ENCODE data around the gene CKAP5.
"Not testable (repeated sequence)": the region's sequence is repeated elsewhere in the genome, so short reads cannot be mapped to it uniquely, and the experiment has no call there.

Gene CKAP5

GRCh38 chr11:46726206-46726862 is 119.7 kb downstream of the CKAP5 start:
- DNase-seq (ENCODE audit: low spot score): no peak

DNA sequence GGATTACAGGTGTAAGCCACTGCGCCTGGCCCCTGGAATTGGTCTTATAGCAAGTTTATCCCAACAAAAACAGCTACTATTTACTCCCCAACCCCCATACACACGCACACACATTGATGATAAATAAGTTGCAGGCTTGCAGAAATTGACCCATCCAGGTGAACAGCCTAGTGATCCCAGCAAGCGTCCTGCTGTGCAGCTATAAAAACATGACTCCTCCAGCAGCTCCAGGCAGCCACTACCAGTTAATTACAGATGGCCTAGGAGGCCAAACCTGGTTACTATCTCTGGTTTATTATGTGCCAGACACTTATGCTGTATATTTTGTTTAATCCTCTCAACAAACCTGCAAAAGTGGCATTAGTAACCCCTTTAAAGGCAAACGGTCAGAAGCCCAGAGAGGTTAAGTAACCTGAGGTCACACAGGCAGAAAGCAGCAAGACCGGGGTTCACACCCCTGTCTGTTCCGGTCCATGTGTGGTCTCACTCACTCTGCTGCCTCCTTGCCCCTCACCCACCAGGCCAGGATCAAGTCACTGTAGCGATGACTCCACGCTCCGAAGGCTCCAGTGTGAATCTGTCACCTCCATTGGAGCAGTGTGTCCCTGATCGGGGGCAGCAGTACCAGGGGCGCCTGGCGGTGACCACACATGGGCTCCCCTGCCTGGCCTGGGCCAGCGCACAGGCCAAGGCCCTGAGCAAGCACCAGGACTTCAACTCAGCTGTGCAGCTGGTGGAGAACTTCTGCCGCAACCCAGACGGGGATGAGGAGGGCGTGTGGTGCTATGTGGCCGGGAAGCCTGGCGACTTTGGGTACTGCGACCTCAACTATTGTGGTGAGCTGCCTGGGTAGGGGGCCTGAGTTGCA is 120.5 kb downstream of the CKAP5 start:
- no peak for DNase-seq (ENCODE audit: low spot score)

DNA sequence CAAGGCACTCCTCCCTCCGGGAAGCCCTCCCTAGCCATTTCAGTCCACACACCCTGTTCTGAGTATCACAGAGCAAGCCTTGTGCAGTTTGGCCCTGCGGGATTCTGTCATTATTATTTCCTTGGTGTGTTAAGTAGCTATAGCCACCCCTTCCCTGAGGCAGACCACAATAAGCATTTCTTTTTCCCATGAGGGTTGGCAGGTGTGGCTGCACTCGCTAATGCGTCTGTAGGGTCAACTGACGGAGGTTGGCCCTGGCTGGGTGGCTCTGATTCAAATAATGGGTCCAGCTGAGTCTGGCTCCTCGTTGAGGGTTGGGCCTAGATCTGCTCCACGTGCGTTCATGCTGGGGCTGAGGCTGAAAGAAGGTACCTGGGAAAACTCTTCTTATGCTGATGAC is 122.0 kb downstream of the CKAP5 start:
- DNase-seq (ENCODE audit: low spot score): no peak

DNA sequence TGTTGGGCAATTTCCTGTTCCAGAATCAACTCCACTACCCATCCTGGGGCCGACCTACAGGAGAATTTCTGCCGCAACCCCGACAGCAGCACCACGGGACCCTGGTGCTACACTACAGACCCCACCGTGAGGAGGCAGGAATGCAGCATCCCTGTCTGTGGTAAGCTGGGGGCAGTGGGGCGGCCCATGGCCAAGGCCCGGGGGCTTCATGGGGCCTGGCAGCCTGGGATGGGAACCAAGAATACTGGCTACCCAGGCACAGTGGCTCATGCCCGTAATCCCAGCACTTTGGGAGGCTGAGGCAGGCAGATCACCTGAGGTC is 122.8 kb downstream of the CKAP5 start:
- no peak for DNase-seq (ENCODE audit: low spot score)

- no peak for DNase-seq (ENCODE audit: low spot score)
These were observed 123.3 kb downstream of the CKAP5 start for GRCh38 chr11:46722566-46723358.

DNA sequence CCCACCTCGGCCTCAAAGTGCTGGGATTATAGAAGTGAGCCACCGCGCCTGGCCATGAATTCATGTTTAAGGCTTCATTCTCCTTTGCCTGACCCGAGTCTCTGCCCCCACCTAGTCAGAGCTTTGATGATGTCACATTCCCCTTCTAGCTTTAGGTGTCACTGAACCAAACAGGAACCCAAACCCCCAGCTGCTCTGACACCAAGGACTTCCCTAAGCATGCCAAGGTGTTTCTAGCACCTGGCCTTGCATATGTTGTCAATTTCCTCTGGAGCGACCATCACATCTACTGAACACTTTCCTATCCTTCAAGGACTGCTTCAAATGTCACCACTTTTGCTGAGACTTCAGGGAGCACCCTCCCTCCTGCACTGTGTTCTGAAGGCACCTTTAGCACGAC is 124.8 kb downstream of the CKAP5 start:
- no peak for DNase-seq (ENCODE audit: low spot score)

DNA sequence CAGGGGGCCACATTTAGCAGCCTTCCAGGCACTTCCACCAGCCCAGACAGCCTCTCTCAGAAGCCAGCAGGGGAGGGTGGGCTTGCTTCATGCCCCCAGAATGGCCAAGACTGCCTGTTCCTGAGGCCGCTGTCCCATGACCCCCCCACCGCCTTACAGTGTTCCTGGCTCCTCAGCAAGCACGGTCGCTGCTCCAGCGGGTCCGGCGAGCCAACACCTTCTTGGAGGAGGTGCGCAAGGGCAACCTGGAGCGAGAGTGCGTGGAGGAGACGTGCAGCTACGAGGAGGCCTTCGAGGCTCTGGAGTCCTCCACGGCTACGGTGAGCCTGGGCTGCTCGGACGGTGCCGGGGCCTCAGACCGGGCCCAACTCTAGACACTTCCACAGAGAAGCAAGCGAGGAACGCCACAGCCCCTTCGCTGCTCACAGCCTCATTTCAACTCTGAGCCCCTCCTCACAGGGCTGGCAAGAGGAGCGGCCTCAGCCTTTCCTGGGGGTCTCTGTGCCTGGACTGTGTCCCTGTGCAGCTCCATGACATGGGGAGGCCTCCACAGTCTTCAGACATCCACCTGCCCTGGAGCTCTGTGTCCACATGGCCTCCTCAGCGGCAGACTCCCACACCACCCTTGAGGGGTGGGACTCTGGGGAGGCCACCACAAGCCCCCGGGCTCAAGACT is 126.4 kb downstream of the CKAP5 start:
- DNase-seq (ENCODE audit: low spot score): no peak

- no peak for DNase-seq (ENCODE audit: low spot score)
These were observed 127.0 kb downstream of the CKAP5 start, which contains the start of gene F2 for GRCh38 chr11:46719048-46719542. Gene F2 (plus strand): TSS chr11:46719213. CDS start chr11:46719236, 23 bp downstream.

- no peak for DNase-seq (ENCODE audit: low spot score)
These were observed 127.7 kb downstream of the CKAP5 start for GRCh38 chr11:46718155-46719019.

DNA sequence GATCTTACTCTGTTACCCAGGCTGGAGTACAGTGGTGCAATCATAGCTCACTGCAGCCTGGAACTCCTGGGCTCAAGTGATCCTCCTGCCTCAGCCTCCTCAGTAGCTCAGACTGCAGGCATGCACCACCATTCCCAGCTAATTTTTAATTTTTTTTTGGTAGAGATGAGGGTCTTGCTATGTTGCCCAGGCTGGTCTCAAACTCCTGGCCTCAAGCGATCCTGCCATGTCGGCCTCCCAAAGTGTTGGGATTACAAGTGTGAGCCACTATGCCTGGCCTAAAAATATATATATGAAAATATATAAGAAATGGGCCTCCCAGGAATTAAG is 128.3 kb downstream of the CKAP5 start:
- DNase-seq (ENCODE audit: low spot score): not testable (repeated sequence)

GRCh38 chr11:46712874-46713576 is 133.1 kb downstream of the CKAP5 start:
- DNase-seq (ENCODE audit: low spot score): no peak

GRCh38 chr11:46711303-46711702 is 134.8 kb downstream of the CKAP5 start:
- no peak for DNase-seq (ENCODE audit: low spot score)

- DNase-seq (ENCODE audit: low spot score): no peak
These were observed 135.2 kb downstream of the CKAP5 start for GRCh38 chr11:46710821-46711269.

GRCh38 chr11:46709351-46709750 is 136.7 kb downstream of the CKAP5 start:
- DNase-seq (ENCODE audit: low spot score): not testable (repeated sequence)

DNA sequence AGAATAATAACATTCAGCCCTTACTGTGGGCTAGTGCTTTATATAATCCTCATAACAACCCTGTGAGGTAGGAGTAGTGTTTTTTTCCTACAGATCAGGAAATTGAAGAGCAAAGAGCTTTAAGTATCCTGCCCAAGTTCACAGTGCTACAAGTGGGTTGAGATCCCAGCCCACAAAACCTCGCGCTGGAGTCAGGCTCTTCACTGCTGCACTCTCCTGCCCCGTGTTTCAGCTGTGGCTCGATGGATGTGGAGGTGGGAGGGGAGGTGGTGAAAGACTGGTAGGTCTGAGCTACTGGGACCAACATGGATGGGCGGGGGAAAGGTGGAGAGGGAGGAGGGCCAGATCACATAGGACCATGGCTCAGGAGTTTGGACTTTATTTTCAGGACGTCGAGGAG is 139.2 kb downstream of the CKAP5 start:
- no peak for DNase-seq (ENCODE audit: low spot score)

- no peak for DNase-seq (ENCODE audit: low spot score)
These were observed 140.9 kb downstream of the CKAP5 start for GRCh38 chr11:46705070-46705688.

DNA sequence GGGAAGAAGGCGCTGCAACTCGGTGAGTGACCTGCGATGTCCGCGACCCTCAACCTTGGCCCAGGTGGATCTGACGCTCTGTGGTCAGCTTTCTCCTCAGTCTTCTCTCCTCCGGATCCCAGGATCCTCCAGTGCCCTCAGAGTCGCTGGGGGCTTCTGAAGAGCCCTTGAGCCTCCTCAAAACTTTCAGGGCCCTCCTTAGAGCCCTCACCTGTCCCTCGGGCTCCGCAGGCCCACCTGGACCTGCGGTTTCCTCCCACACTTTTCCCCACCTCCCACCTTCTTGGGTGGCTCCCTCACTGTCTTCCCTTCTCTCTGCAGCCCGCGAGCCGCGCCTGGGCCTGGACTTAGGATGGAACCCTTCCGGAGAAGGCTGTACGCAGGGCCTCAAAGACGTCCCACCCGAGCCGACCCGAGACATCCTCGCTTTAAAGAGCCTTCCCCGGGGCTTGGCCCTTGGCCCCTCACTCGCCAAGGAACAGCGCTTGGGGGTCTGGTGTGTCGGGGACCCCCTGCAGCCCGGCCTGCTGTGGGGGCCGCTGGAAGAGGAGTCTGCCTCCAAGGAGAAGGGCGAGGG is 144.9 kb downstream of the CKAP5 start:
- no peak for DNase-seq (ENCODE audit: low spot score)

DNA sequence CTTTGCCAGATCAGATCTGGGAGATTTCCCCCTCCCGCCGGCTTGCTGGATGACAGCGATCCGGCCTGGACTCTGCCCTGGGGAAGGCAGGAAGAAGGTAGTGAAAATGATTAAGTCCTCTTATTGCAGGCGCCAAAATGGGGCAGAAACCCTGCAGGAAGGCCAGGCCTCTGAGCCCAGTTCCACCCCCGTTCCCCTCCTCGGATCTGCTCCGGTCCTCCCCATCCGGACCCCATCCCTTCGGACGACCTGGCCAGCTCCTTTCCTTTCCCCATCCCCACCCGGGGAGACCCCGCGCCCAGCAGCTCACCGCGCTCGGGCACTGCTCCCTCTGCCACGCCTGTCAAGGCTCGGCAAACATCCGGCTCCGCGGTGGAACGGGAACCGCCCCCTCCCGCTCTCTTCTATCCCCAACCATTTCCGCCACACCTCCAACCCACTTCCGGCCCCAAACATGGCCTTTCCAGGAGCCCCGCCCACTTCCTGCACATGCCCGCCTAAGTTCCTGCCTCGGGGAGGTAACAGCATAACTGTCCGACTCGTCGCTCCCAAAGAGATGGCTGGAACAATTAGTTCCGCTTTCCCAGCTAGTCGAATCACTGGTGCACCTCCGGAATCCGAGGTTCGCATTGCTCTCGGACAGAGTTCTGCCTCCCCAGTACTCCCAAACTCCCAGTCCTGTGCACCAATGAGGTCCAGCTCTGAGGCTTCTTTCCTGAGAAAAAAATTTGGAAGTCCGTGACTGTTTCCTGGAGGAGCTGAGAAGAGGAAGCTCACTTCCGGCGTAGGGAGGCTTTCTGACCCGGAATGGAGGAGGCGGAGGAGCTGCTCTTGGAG is 145.6 kb downstream of the CKAP5 start, which contains the start of the genes ARHGAP1 and ZNF408:
ARHGAP1 (minus strand) TSS at position 379 of the 837 bp plus-strand sequence. CDS start 4,512 bp downstream, outside the sequence.
ZNF408 (plus strand) TSS at position 791 of the 837 bp plus-strand sequence; CDS start at position 808, 17 bp downstream.
- peak; percentile 99 for DNase-seq (ENCODE audit: low spot score)

All from CD4-positive, alpha-beta T cell treated with Interleukin-2 at 100 ng/mL for 4 hours (primary cell).